Suprapubic skin (tissue), 4 donors: ENCODE data around the gene INSC. TPM values are rescaled to one million over a fixed set of nuclear protein-coding genes. Genes with fewer than 3 reads are reported as not detected.

Source experiments
- DNase-seq, 2 donors: peaks; one replicate each; pipeline ENCODE4 v3.0.0-alpha.2; 2019; ENCODE audit warnings: low spot score in 2 of 2
- H3K27ac ChIP-seq: fragments of 200-600 bp; sonication (generic); one replicate; pipeline ENCODE4 v1.5.1; 2019
- H3K27me3 ChIP-seq: fragments of 200-600 bp; sonication (generic); one replicate; pipeline ENCODE4 v1.5.1; 2019
- H3K36me3 ChIP-seq: fragments of 200-600 bp; sonication (generic); one replicate; pipeline ENCODE4 v1.5.1; 2019
- H3K4me1 ChIP-seq: fragments of 200-600 bp; sonication (generic); one replicate; pipeline ENCODE4 v1.5.1; 2019
- H3K4me3 ChIP-seq: fragments of 200-600 bp; sonication (generic); one replicate; pipeline ENCODE4 v1.5.1; 2019; ENCODE audit warnings: mild to moderate bottlenecking
- H3K9me3 ChIP-seq: fragments of 200-600 bp; sonication (generic); one replicate; pipeline ENCODE4 v1.5.1; 2019
- CTCF ChIP-seq, 2 donors: fragments of 200-600 bp in 1 of 2; fragments of 450-650 bp in 1 of 2; sonication (generic) in 1 of 2; IDR thresholded peaks; one replicate each; pipeline ENCODE4 v1.5.1; 2016 to 2019; ENCODE audit warnings: antibody characterized with exemption in 2 of 2, mild to moderate bottlenecking in 1 of 2, moderate library complexity in 1 of 2
- EP300 ChIP-seq: sonication (generic); formaldehyde crosslinking; IDR thresholded peaks from one replicate; pipeline ENCODE4 v1.6.1; 2017; ENCODE audit warnings: antibody characterized with exemption
- POLR2A ChIP-seq, 2 donors: fragments of 450-650 bp; IDR thresholded peaks; one replicate each; pipeline ENCODE4 v1.6.1; 2017; ENCODE audit warnings: antibody characterized with exemption in 2 of 2, mild to moderate bottlenecking in 2 of 2, moderate library complexity in 2 of 2
- POLR2AphosphoS5 ChIP-seq, 3 donors: sonication (generic); formaldehyde crosslinking; IDR thresholded peaks; one replicate each; pipeline ENCODE4 v1.6.1; 2017; ENCODE audit warnings: antibody characterized with exemption in 3 of 3
- WGBS: methylation state at CpG from one replicate; pipeline ENCODE4 v1.1.5; 2018; 5-methylcytosine and 5-hydroxymethylcytosine counted together
- total RNA-seq, 4 donors: library from RNA; depleted of rRNA; stranded (reverse); fragments of >200 nt; gene quantifications; one replicate each; pipeline ENCODE4 v1.1.0, GENCODE V29; 2016

Gene INSC
- total RNA-seq, 4 donors from 2014 or later, result 0.16 to 0.34 (median 0.32) TPM; not detected in 1

GRCh38 chr11:15112131-15112541, 2.6 kb upstream of the INSC start:
- Histone ChIP-seq H3K36me3 (no peaks in the 10 kb centered on the region), H3K9me3 (no peaks in the 10 kb centered on the region), H3K27ac (no peak overlapping the region), H3K4me1 (peaks cover 8% of the 10 kb centered on the region), H3K4me3 (no peak overlapping the region), H3K27me3 (peaks cover 24% of the 10 kb centered on the region)
- DNase-seq, result no peak
- 86% methylated on average over 8 of the region's 8 CpGs for WGBS
- TF ChIP-seq EP300 (no peak), CTCF (IDR thresholded peaks at IDR 0.05) (no peak), POLR2A (IDR thresholded peaks at IDR 0.05) (no peak), POLR2AphosphoS5 (IDR thresholded peaks at IDR 0.05) (no peak)

GRCh38 chr11:15113381-15113780, 1.3 kb upstream of the INSC start:
- DNase-seq, result no peak
- Histone ChIP-seq H3K36me3 (no peaks in the 10 kb centered on the region), H3K9me3 (no peaks in the 10 kb centered on the region), H3K4me3 (no peak overlapping the region), H3K27me3 (peaks cover 24% of the 10 kb centered on the region), H3K4me1 (peaks cover 8% of the 10 kb centered on the region), H3K27ac (no peak overlapping the region)
- whole genome bisulfite sequencing, result 87% methylated on average over 5 of the region's 5 CpGs
- TF ChIP-seq POLR2A (IDR thresholded peaks at IDR 0.05) (no peak), EP300 (no peak), POLR2AphosphoS5 (IDR thresholded peaks at IDR 0.05) (no peak), CTCF (IDR thresholded peaks at IDR 0.05) (no peak)

GRCh38 chr11:15115686-15116085, 963 bp downstream of the INSC start:
- Histone ChIP-seq H3K27ac (no peak overlapping the region), H3K4me1 (peaks cover 8% of the 10 kb centered on the region), H3K27me3 (peaks cover 24% of the 10 kb centered on the region), H3K9me3 (no peaks in the 10 kb centered on the region), H3K36me3 (no peaks in the 10 kb centered on the region), H3K4me3 (no peak overlapping the region)
- TF ChIP-seq CTCF (IDR thresholded peaks at IDR 0.05) (no peak), POLR2AphosphoS5 (IDR thresholded peaks at IDR 0.05) (no peak)
- WGBS, result 95% methylated on average over 5 of the region's 5 CpGs
- no peak for DNase-seq

GRCh38 chr11:15117751-15118150, 3.0 kb downstream of the INSC start:
- Histone ChIP-seq H3K4me3 (no peak overlapping the region), H3K27me3 (peaks cover 24% of the 10 kb centered on the region), H3K27ac (no peak overlapping the region), H3K36me3 (no peaks in the 10 kb centered on the region), H3K9me3 (no peaks in the 10 kb centered on the region), H3K4me1 (peaks cover 8% of the 10 kb centered on the region)
- WGBS, result 85% methylated on average over 4 of the region's 4 CpGs
- DNase-seq, result no peak
- TF ChIP-seq CTCF (IDR thresholded peaks at IDR 0.05), result no peak
- TF ChIP-seq POLR2AphosphoS5 (IDR thresholded peaks at IDR 0.05), result no peak
- TF ChIP-seq EP300, result no peak
- no peak for TF ChIP-seq POLR2A (IDR thresholded peaks at IDR 0.05)

GRCh38 chr11:15118431-15118830, 3.7 kb downstream of the INSC start:
- TF ChIP-seq POLR2AphosphoS5 (IDR thresholded peaks at IDR 0.05) (no peak), POLR2A (IDR thresholded peaks at IDR 0.05) (no peak)
- Histone ChIP-seq H3K36me3 (no peaks in the 10 kb centered on the region), H3K9me3 (no peaks in the 10 kb centered on the region)

GRCh38 chr11:15119352-15119751, 4.6 kb downstream of the INSC start:
- H3K27ac ChIP-seq, result no peak overlapping the region
- H3K9me3 ChIP-seq, result no peaks in the 10 kb centered on the region
- peaks cover 21% of the 10 kb centered on the region for H3K27me3 ChIP-seq
- TF ChIP-seq EP300 (no peak), POLR2A (IDR thresholded peaks at IDR 0.05) (no peak), CTCF (IDR thresholded peaks at IDR 0.05) (no peak)
- DNase-seq, result no peak
- H3K36me3 ChIP-seq, result no peaks in the 10 kb centered on the region
- WGBS, result 77% methylated on average over 4 of the region's 4 CpGs
- no peak overlapping the region for H3K4me3 ChIP-seq
- H3K4me1 ChIP-seq, result peaks cover 7% of the 10 kb centered on the region

More at GRCh38 chr11:15118431-15118830, 3.7 kb downstream of the INSC start:
- no peak for DNase-seq
- Histone ChIP-seq H3K27ac (no peak overlapping the region), H3K4me3 (no peak overlapping the region), H3K4me1 (peaks cover 8% of the 10 kb centered on the region), H3K27me3 (peaks cover 24% of the 10 kb centered on the region)
